Kidney epithelial cell (primary cell): ENCODE results near the gene TMEM253. TPM values are rescaled to one million over a fixed set of nuclear protein-coding genes. Genes with fewer than 3 reads are reported as not detected.

Source experiments
- DNase-seq: peaks from one replicate; pipeline ENCODE4 v3.0.0-alpha.2; 2010; ENCODE audit warnings: low read depth
- H3K27me3 ChIP-seq: 2 replicates; pipeline ENCODE4 v1.6.0; 2011; ENCODE audit warnings: low read length; ENCODE audit not compliant: control insufficient read depth, insufficient read depth
- H3K36me3 ChIP-seq: 2 replicates; pipeline ENCODE4 v1.5.1; 2011; ENCODE audit warnings: low read length; ENCODE audit not compliant: control insufficient read depth, insufficient read depth
- H3K4me3 ChIP-seq: 2 replicates; pipeline ENCODE4 v1.5.1; 2011; ENCODE audit warnings: low read depth, mild to moderate bottlenecking, control low read depth, low read length
- CTCF ChIP-seq: IDR thresholded peaks from 2 replicates; pipeline ENCODE4 v1.5.1; 2011; ENCODE audit warnings: mild to moderate bottlenecking, moderate library complexity, low read length, control low read depth, inconsistent platforms; ENCODE audit not compliant: insufficient read depth, poor library complexity, severe bottlenecking
- total RNA-seq: library from RNA; depleted of rRNA; stranded (reverse); fragments of >200 nt; gene quantifications from 2 replicates; pipeline ENCODE4 v1.2.3, GENCODE V29; 2015

TMEM253 gene
- total RNA-seq, 1 donor from 2014 or later = not detected

GRCh38 chr14:21078726-21079125 lies 22.1 kb upstream of the TMEM253 start:
- no peaks in the 10 kb centered on the region for H3K27me3 ChIP-seq
- no peak for DNase-seq
- H3K4me3 ChIP-seq = no peak overlapping the region
- peaks cover 12% of the 10 kb centered on the region for H3K36me3 ChIP-seq
- TF ChIP-seq CTCF = no peak

GRCh38 chr14:21081521-21082142 lies 19.2 kb upstream of the TMEM253 start:
- Histone ChIP-seq H3K27me3 (no peaks in the 10 kb centered on the region), H3K36me3 (peaks cover 4% of the 10 kb centered on the region), H3K4me3 (no peak overlapping the region)
- no peak for DNase-seq
- no peak for TF ChIP-seq CTCF

GRCh38 chr14:21083565-21084325 lies 17.1 kb upstream of the TMEM253 start:
- no peak for DNase-seq
- Histone ChIP-seq H3K4me3 (no peak overlapping the region), H3K36me3 (peaks cover 3% of the 10 kb centered on the region), H3K27me3 (no peaks in the 10 kb centered on the region)
- TF ChIP-seq CTCF = no peak

GRCh38 chr14:21084396-21084795 lies 16.5 kb upstream of the TMEM253 start:
- TF ChIP-seq CTCF = no peak
- Histone ChIP-seq H3K27me3 (no peaks in the 10 kb centered on the region), H3K4me3 (no peak overlapping the region), H3K36me3 (peaks cover 3% of the 10 kb centered on the region)
- no peak for DNase-seq

- peaks cover 2% of the 10 kb centered on the region for H3K36me3 ChIP-seq
- H3K27me3 ChIP-seq = no peaks in the 10 kb centered on the region
- no peak for DNase-seq
- no peak overlapping the region for H3K4me3 ChIP-seq
- TF ChIP-seq CTCF = no peak
Measured at GRCh38 chr14:21084998-21085853, 15.6 kb upstream of the TMEM253 start.
